ENCODE data around the gene ELOB. TPM values are rescaled to one million over a fixed set of nuclear protein-coding genes. Genes with fewer than 3 reads are reported as not detected.

The ELOB gene
- total RNA-seq, 2 experiments from 2014 or later = 165 to 175 TPM

DNA sequence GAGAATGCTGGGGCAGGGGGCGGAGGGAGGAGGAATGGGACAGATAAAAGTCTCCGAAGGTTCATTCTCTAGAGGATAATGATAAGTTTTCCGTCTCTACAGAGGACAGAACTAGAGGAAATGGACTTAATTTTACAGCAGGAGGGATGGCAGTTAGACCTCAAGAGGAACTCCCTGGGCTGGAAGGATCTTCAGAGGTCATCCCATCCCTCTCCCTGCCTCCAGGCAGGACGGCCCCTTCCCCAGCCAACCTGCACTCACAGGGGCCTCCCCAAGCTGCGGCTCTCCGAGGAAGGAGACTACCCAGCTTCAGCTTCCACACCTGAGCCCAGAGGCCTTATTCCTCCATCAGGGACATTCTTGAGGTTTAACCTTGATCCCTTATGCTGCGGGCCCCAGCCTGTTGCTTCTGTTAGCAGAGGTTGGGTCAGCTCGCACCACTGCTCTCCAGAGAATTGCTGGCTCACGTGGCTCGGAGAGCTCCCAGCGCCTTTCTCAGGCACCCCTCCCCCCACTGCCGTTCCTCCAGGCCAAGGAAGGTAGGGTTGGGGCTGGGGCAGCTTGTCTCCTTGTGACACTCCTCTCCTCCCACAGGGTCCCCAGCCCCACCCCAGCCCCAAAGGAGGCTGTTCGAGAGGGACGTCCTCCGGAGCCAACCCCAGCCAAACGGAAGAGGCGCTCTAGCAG is 8.5 kb downstream of the ELOB start:
- no peaks in the 10 kb centered on the region for H3K27me3 Mint-ChIP-seq
- intact Hi-C loops (cut with micrococcal nuclease) = no loop called here
- H3K9me3 Mint-ChIP-seq = no peaks in the 10 kb centered on the region
- no peak for DNase-seq
- peak overlapping the region; percentile 18 for H3K27ac Mint-ChIP-seq
- H3K36me3 Mint-ChIP-seq = peaks cover 76% of the 10 kb centered on the region
- H3K4me1 Mint-ChIP-seq (ENCODE audit: low read depth) = peaks cover 7% of the 10 kb centered on the region
- CTCF ChIA-PET = interaction anchor here (1.5 kb wide), 1 partner anchor 16 kb away, joined by 4 read pairs; no protein-coding TSS in a partner anchor
- no peak overlapping the region for H3K4me3 Mint-ChIP-seq
- POLR2A ChIA-PET = no interaction called here

DNA sequence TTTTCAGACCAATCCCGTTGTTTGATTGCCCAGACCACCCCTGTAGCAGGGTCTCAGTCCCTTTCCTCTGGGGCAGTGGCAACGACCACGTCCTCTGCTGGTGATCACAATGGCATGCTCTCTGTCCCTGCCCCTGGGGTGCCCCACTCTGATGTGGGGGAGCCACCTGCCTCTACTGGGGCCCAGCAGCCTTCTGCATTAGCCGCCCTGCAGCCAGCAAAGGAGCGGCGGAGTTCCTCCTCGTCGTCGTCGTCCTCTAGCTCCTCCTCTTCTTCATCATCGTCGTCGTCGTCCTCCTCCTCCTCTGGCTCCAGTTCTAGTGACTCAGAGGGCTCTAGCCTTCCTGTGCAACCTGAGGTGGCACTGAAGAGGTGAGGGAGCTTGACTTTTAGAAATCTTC is 9.2 kb downstream of the ELOB start:
- intact Hi-C loops (cut with micrococcal nuclease) = no loop called here
- ChIA-PET POLR2A (interaction anchor here (2.6 kb wide), 1 partner anchor 15 kb away, joined by 11 read pairs; the partner anchor contains the start of gene SRRM2), CTCF (interaction anchor here (1.5 kb wide), 1 partner anchor 17 kb away, joined by 4 read pairs; no protein-coding TSS in a partner anchor)
- Mint-ChIP-seq H3K27me3 (no peaks in the 10 kb centered on the region), H3K4me3 (no peak overlapping the region), H3K9me3 (no peaks in the 10 kb centered on the region), H3K36me3 (peaks cover 78% of the 10 kb centered on the region), H3K27ac (no peak overlapping the region), H3K4me1 (ENCODE audit: low read depth) (peaks cover 4% of the 10 kb centered on the region)
- DNase-seq = no peak

DNA sequence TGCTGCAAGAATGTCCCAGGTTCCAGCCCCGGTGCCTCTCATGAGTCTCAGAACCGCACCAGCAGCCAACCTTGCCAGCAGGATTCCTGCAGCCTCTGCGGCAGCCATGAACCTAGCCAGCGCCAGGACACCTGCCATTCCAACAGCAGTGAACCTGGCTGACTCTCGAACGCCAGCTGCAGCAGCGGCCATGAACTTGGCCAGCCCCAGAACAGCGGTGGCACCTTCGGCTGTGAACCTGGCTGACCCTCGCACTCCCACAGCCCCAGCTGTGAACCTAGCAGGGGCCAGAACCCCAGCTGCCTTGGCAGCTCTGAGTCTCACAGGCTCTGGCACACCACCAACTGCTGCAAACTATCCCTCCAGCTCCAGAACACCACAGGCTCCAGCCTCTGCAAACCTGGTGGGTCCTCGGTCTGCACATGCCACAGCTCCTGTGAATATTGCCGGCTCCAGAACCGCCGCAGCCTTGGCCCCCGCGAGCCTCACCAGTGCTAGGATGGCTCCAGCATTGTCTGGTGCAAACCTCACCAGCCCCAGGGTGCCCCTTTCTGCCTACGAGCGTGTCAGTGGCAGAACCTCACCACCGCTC is 9.8 kb downstream of the ELOB start:
- no peak overlapping the region for H3K4me3 Mint-ChIP-seq
- CTCF ChIA-PET = interaction anchor here (1.5 kb wide), 1 partner anchor 18 kb away, joined by 4 read pairs; no protein-coding TSS in a partner anchor
- H3K9me3 Mint-ChIP-seq = no peaks in the 10 kb centered on the region
- DNase-seq = no peak
- POLR2A ChIA-PET = interaction anchor here (1.4 to 2.6 kb wide), 2 partner anchors 11 to 14 kb away, joined by 4 to 11 read pairs; partner anchors contain the start of gene SRRM2
- no peak overlapping the region for H3K27ac Mint-ChIP-seq
- H3K27me3 Mint-ChIP-seq = no peaks in the 10 kb centered on the region
- no peaks in the 10 kb centered on the region for H3K4me1 Mint-ChIP-seq (ENCODE audit: low read depth)
- peaks cover 82% of the 10 kb centered on the region for H3K36me3 Mint-ChIP-seq
- intact Hi-C loops (cut with micrococcal nuclease) = no loop called here

DNA sequence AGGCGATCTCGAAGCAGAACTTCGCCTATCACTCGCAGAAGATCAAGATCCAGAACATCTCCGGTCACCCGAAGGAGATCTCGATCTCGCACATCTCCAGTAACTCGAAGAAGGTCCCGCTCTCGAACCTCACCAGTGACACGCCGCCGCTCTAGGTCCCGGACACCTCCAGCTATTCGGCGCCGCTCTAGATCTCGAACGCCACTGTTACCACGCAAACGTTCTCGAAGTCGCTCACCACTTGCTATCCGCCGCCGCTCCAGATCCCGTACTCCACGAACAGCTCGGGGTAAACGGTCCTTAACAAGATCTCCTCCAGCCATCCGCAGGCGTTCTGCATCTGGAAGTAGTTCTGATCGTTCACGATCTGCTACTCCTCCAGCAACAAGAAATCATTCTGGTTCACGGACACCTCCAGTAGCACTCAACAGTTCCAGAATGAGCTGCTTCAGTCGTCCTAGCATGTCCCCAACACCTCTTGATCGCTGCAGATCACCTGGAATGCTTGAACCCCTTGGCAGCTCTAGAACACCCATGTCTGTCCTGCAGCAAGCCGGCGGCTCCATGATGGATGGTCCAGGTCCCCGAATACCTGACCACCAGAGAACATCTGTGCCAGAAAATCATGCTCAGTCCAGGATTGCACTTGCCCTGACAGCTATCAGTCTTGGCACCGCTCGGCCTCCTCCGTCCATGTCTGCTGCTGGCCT is 10.5 kb downstream of the ELOB start:
- ChIA-PET CTCF (no interaction called here), POLR2A (interaction anchor here (1.4 to 2.6 kb wide), 2 partner anchors 12 to 13 kb away, joined by 4 to 11 read pairs; partner anchors contain the start of gene SRRM2)
- no peak overlapping the region for H3K27ac Mint-ChIP-seq
- H3K4me3 Mint-ChIP-seq = no peak overlapping the region
- H3K4me1 Mint-ChIP-seq (ENCODE audit: low read depth) = no peaks in the 10 kb centered on the region
- peaks cover 86% of the 10 kb centered on the region for H3K36me3 Mint-ChIP-seq
- intact Hi-C loops (cut with micrococcal nuclease) = no loop called here
- H3K9me3 Mint-ChIP-seq = no peaks in the 10 kb centered on the region
- no peaks in the 10 kb centered on the region for H3K27me3 Mint-ChIP-seq
- no peak for DNase-seq

DNA sequence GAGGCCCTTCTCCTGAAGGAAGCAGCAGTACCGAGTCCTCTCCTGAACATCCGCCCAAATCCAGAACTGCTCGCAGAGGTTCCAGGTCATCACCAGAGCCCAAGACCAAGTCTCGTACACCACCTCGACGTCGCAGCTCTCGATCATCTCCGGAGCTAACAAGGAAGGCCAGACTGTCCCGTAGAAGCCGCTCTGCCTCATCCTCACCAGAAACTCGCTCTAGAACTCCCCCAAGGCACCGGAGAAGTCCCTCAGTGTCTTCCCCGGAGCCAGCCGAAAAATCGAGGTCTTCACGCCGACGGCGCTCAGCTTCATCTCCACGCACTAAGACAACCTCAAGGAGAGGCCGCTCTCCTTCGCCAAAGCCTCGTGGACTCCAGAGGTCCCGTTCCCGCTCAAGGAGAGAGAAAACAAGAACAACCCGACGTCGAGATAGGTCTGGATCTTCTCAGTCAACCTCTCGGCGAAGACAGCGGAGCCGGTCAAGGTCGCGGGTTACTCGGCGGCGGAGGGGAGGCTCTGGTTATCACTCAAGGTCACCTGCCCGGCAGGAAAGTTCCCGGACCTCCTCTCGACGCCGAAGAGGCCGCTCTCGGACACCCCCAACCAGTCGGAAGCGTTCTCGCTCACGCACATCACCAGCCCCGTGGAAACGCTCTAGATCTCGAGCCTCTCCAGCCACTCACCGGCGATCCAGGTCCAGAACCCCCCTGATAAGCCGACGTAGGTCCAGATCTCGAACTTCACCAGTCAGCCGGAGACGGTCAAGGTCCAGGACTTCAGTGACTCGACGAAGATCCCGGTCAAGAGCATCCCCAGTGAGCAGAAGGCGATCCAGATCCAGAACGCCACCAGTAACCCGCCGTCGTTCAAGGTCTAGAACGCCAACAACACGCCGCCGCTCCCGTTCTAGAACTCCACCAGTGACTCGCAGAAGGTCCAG is 11.3 kb downstream of the ELOB start:
- ChIA-PET POLR2A (interaction anchor here (1.4 to 2.6 kb wide), 2 partner anchors 12 to 13 kb away, joined by 4 to 11 read pairs; partner anchors contain the start of gene SRRM2), CTCF (interaction anchor here (1.3 kb wide), 1 partner anchor 13 kb away, joined by 3 read pairs; the partner anchor contains the start of gene SRRM2)
- Mint-ChIP-seq H3K27me3 (no peaks in the 10 kb centered on the region), H3K27ac (no peak overlapping the region), H3K36me3 (peaks cover 88% of the 10 kb centered on the region), H3K4me3 (no peak overlapping the region), H3K4me1 (ENCODE audit: low read depth) (peaks cover 3% of the 10 kb centered on the region), H3K9me3 (no peaks in the 10 kb centered on the region)
- no peak for DNase-seq
- intact Hi-C loops (cut with micrococcal nuclease) = no loop called here

DNA sequence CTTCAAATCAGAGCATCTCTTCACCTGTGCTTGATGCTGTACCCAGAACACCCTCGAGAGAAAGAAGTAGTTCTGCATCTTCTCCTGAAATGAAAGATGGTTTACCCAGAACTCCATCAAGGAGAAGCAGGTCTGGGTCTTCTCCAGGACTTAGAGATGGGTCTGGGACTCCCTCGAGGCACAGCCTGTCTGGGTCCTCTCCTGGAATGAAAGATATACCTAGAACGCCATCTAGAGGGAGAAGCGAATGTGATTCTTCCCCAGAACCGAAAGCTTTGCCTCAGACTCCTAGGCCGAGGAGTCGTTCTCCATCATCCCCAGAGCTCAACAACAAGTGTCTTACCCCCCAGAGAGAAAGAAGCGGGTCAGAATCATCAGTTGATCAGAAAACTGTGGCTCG is 12.4 kb downstream of the ELOB start:
- ChIA-PET POLR2A (interaction anchor here (2.6 kb wide), 1 partner anchor 11 kb away, joined by 11 read pairs; no protein-coding TSS in a partner anchor), CTCF (interaction anchor here (1.3 kb wide), 1 partner anchor 12 kb away, joined by 3 read pairs; the partner anchor contains the start of gene SRRM2)
- Mint-ChIP-seq H3K4me1 (ENCODE audit: low read depth) (peaks cover 9% of the 10 kb centered on the region), H3K9me3 (no peaks in the 10 kb centered on the region), H3K27ac (no peak overlapping the region), H3K27me3 (no peaks in the 10 kb centered on the region), H3K4me3 (no peak overlapping the region), H3K36me3 (peaks cover 93% of the 10 kb centered on the region)
- DNase-seq = no peak
- intact Hi-C loops (cut with micrococcal nuclease) = no loop called here

DNA sequence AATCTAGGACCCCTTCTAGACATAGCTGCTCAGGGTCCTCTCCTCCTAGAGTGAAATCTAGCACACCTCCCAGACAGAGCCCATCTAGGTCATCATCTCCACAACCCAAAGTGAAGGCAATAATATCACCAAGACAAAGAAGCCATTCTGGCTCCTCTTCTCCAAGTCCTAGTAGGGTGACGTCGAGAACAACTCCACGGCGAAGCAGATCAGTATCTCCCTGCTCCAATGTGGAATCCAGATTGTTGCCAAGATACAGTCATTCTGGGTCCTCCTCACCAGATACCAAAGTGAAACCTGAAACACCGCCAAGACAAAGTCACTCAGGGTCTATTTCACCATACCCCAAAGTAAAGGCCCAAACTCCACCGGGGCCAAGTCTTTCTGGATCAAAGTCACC is 13.9 kb downstream of the ELOB start:
- H3K27me3 Mint-ChIP-seq = no peaks in the 10 kb centered on the region
- H3K4me3 Mint-ChIP-seq = no peak overlapping the region
- POLR2A ChIA-PET = interaction anchor here (1.1 to 2.6 kb wide), 2 partner anchors 10 to 13 kb away, joined by 3 to 11 read pairs; no protein-coding TSS in a partner anchor
- intact Hi-C loops (cut with micrococcal nuclease) = no loop called here
- H3K36me3 Mint-ChIP-seq = peaks cover 95% of the 10 kb centered on the region
- H3K9me3 Mint-ChIP-seq = no peaks in the 10 kb centered on the region
- peak overlapping the region; percentile 39 for H3K27ac Mint-ChIP-seq
- CTCF ChIA-PET = no interaction called here
- H3K4me1 Mint-ChIP-seq (ENCODE audit: low read depth) = peaks cover 16% of the 10 kb centered on the region
- no peak for DNase-seq

DNA sequence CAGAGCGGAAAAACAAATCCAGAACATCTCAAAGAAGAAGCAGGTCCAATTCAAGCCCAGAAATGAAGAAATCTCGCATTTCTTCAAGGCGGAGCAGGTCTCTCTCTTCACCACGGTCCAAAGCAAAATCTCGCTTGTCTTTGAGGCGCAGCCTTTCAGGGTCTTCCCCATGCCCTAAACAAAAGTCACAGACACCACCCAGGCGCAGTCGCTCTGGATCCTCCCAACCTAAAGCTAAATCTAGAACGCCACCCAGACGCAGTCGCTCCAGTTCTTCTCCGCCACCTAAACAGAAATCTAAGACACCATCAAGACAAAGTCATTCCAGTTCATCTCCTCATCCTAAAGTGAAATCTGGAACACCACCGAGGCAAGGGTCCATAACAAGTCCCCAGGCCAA is 14.4 kb downstream of the ELOB start:
- no peaks in the 10 kb centered on the region for H3K27me3 Mint-ChIP-seq
- POLR2A ChIA-PET = interaction anchor here (2.6 kb wide), 1 partner anchor 9 kb away, joined by 11 read pairs; no protein-coding TSS in a partner anchor
- DNase-seq = no peak
- intact Hi-C loops (cut with micrococcal nuclease) = no loop called here
- CTCF ChIA-PET = no interaction called here
- no peaks in the 10 kb centered on the region for H3K9me3 Mint-ChIP-seq
- H3K27ac Mint-ChIP-seq = no peak overlapping the region
- no peak overlapping the region for H3K4me3 Mint-ChIP-seq
- H3K36me3 Mint-ChIP-seq = peaks cover 95% of the 10 kb centered on the region
- H3K4me1 Mint-ChIP-seq (ENCODE audit: low read depth) = peaks cover 16% of the 10 kb centered on the region

DNA sequence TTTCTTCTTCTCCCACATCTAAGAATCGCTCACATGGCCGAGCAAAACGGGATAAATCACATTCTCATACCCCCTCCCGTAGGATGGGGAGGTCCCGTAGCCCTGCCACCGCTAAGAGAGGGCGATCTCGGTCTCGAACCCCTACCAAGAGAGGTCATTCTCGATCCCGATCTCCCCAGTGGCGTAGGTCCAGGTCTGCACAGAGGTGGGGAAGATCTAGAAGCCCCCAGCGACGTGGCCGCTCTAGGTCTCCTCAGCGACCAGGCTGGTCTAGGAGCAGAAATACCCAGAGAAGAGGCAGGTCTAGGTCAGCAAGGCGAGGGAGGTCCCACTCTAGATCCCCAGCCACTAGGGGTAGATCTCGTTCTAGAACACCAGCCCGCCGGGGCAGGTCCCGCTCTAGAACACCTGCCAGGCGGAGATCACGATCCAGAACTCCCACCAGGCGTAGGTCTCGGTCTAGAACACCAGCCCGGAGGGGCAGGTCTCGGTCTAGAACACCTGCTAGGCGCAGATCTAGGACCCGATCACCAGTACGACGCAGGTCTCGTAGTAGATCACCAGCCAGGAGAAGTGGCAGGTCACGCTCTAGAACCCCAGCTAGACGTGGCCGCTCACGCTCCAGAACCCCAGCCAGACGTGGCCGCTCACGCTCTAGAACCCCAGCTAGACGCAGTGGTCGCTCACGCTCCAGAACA is 15.0 kb downstream of the ELOB start:
- intact Hi-C loops (cut with micrococcal nuclease) = no loop called here

DNA sequence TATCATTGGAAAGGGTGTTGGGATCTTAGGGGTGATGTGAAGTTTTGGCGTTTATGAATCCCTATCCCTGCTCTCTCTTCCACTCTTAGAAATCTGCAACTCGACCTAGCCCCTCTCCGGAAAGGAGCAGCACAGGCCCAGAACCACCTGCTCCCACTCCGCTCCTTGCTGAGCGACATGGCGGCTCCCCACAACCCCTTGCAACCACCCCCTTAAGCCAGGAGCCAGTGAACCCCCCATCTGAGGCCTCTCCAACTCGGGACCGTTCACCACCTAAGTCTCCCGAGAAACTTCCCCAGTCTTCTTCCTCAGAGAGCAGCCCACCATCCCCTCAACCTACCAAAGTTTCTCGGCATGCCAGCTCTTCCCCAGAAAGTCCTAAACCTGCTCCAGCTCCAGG is 15.6 kb downstream of the ELOB start:
- H3K27me3 Mint-ChIP-seq = no peaks in the 10 kb centered on the region
- ChIA-PET POLR2A (no interaction called here), CTCF (no interaction called here)
- peaks cover 98% of the 10 kb centered on the region for H3K36me3 Mint-ChIP-seq
- no peak overlapping the region for H3K4me3 Mint-ChIP-seq
- no peak overlapping the region for H3K27ac Mint-ChIP-seq
- H3K4me1 Mint-ChIP-seq (ENCODE audit: low read depth) = peaks cover 24% of the 10 kb centered on the region
- intact Hi-C loops (cut with micrococcal nuclease) = no loop called here
- H3K9me3 Mint-ChIP-seq = no peaks in the 10 kb centered on the region
- DNase-seq = no peak

More for the DNA sequence above, 15.0 kb downstream of the ELOB start:
- H3K9me3 Mint-ChIP-seq = no peaks in the 10 kb centered on the region
- H3K36me3 Mint-ChIP-seq = peaks cover 98% of the 10 kb centered on the region
- H3K4me1 Mint-ChIP-seq (ENCODE audit: low read depth) = peaks cover 20% of the 10 kb centered on the region
- CTCF ChIA-PET = interaction anchor here (0.5 kb wide), 1 partner anchor 29 kb away, joined by 3 read pairs; no protein-coding TSS in a partner anchor
- H3K27ac Mint-ChIP-seq = no peak overlapping the region
- DNase-seq = no peak
- POLR2A ChIA-PET = interaction anchor here (2.6 kb wide), 1 partner anchor 9 kb away, joined by 11 read pairs; no protein-coding TSS in a partner anchor
- no peak overlapping the region for H3K4me3 Mint-ChIP-seq
- no peaks in the 10 kb centered on the region for H3K27me3 Mint-ChIP-seq

DNA sequence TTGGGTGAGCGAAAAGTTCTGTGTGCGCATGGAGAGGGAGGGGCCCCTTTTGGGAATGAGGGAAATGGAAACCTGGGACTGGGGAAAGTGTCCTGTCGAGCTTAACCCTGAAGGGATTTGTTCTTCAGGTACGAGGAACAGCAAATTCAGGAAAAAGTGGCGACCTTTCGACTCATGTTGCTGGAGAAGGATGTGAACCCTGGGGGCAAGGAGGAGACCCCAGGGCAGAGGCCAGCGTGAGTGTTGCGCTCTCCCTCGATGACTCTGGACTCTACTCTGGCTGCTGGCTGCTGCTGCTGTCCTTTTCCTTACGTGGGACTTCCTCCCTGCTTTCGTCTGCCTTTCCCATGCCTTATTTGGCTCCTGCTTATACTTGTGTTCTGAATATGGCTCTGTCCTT is 19.7 kb downstream of the ELOB start:
- intact Hi-C loops (cut with micrococcal nuclease) = no loop called here
- H3K4me3 Mint-ChIP-seq = no peak overlapping the region
- peaks cover 89% of the 10 kb centered on the region for H3K36me3 Mint-ChIP-seq
- no peaks in the 10 kb centered on the region for H3K27me3 Mint-ChIP-seq
- peak overlapping the region; percentile 10 for H3K27ac Mint-ChIP-seq
- ChIA-PET POLR2A (no interaction called here), CTCF (interaction anchor here (1.0 to 1.5 kb wide), 2 partner anchors 15 to 110 kb away, joined by 3 to 4 read pairs; no protein-coding TSS in a partner anchor)
- H3K9me3 Mint-ChIP-seq = no peaks in the 10 kb centered on the region
- peaks cover 48% of the 10 kb centered on the region for H3K4me1 Mint-ChIP-seq (ENCODE audit: low read depth)
- no peak for DNase-seq

Measured in activated CD4-positive, alpha-beta memory T cell treated with anti-CD3 and anti-CD28 coated beads for 36 hours (primary cell).